Cardiac muscle cell (in vitro differentiated cells and primary cell): Measurements from ENCODE around the gene ADRB1. TPM values are rescaled to one million over a fixed set of nuclear protein-coding genes. Genes with fewer than 3 reads are reported as not detected.

Experiments
- DNase-seq, 2 donors: peaks; one replicate each; pipeline versions ENCODE4 v3.0.0 to v3.0.0-alpha.2; 2010 to 2017; ENCODE audit warnings: low read depth in 1 of 2, low spot score in 1 of 2
- H3K27ac ChIP-seq: fragments of 200-600 bp; sonication (generic); 2 replicates; pipeline ENCODE4 v1.5.1; 2016
- H3K27me3 ChIP-seq: fragments of 200-600 bp; sonication (generic); 2 replicates; pipeline ENCODE4 v1.6.0; 2016; ENCODE audit warnings: control low read depth
- H3K36me3 ChIP-seq: fragments of 200-600 bp; sonication (generic); 2 replicates; pipeline ENCODE4 v1.5.1; 2016; ENCODE audit warnings: control low read depth
- H3K4me1 ChIP-seq: fragments of 200-600 bp; sonication (generic); 2 replicates; pipeline ENCODE4 v1.8.1; 2017; ENCODE audit warnings: low read depth, mild to moderate bottlenecking, mixed run types
- H3K4me3 ChIP-seq: fragments of 200-600 bp; sonication (generic); 2 replicates; pipeline ENCODE4 v1.5.1; 2016; ENCODE audit warnings: mild to moderate bottlenecking
- H3K9me3 ChIP-seq: fragments of 200-600 bp; sonication (generic); 2 replicates; pipeline ENCODE4 v1.5.1; 2017; ENCODE audit warnings: low read depth, mild to moderate bottlenecking, control low read depth
- polyA plus RNA-seq: library from polyadenylated mRNA; unstranded; fragments of >200 nt; fragmentation: Nextera tagmentation; extraction: Ambion mirVana; gene quantifications from 2 replicates; pipeline ENCODE4 v1.2.1, GENCODE V29; 2016
- total RNA-seq: library from RNA; depleted of rRNA; stranded (reverse); fragments of >200 nt; gene quantifications from 2 replicates; pipeline ENCODE4 v1.2.3, GENCODE V29; 2016
- TF ChIP-seq, protein P1 (sequence below): IDR thresholded peaks from 2 replicates; pipeline ENCODE4 v1.5.1; 2012; ENCODE audit warnings: low read depth, mild to moderate bottlenecking, low read length

ADRB1 gene
- total and polyA plus RNA-seq, 2 experiments from 2014 or later, result 0.28 to 0.69 TPM

GRCh38 chr10:114015708-114016107 lies 28.0 kb upstream of the ADRB1 start:
- Histone ChIP-seq H3K4me1 (no peaks in the 10 kb centered on the region), H3K36me3 (no peaks in the 10 kb centered on the region), H3K4me3 (no peak overlapping the region), H3K27me3 (no peaks in the 10 kb centered on the region), H3K9me3 (peaks cover 4% of the 10 kb centered on the region), H3K27ac (no peak overlapping the region)
- DNase-seq, result no peak
- TF ChIP-seq, protein P1, sequence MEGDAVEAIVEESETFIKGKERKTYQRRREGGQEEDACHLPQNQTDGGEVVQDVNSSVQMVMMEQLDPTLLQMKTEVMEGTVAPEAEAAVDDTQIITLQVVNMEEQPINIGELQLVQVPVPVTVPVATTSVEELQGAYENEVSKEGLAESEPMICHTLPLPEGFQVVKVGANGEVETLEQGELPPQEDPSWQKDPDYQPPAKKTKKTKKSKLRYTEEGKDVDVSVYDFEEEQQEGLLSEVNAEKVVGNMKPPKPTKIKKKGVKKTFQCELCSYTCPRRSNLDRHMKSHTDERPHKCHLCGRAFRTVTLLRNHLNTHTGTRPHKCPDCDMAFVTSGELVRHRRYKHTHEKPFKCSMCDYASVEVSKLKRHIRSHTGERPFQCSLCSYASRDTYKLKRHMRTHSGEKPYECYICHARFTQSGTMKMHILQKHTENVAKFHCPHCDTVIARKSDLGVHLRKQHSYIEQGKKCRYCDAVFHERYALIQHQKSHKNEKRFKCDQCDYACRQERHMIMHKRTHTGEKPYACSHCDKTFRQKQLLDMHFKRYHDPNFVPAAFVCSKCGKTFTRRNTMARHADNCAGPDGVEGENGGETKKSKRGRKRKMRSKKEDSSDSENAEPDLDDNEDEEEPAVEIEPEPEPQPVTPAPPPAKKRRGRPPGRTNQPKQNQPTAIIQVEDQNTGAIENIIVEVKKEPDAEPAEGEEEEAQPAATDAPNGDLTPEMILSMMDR, result no peak

DNA sequence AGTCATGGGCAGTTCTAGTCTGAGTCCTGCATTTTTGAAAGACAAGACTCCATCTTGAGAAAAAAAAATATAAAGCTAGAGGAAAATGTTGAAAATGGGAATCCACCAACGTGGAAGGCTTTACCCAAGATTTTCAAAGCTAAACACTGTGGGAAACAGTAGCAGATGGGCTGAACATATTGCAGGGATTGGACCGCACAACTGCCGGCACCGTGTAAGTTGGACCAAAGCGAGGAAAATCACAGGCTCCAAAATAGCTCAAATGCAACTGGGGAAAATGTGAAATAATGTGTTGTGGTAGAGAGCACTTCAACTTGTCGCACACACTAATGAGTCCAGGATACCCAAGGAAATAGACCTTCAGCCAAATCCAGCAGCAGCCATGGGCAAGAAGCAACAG lies 26.4 kb upstream of the ADRB1 start:
- H3K9me3 ChIP-seq, result peaks cover 4% of the 10 kb centered on the region
- TF ChIP-seq, protein P1, result no peak
- no peaks in the 10 kb centered on the region for H3K27me3 ChIP-seq
- H3K4me3 ChIP-seq, result no peak overlapping the region
- no peaks in the 10 kb centered on the region for H3K36me3 ChIP-seq
- peaks cover 10% of the 10 kb centered on the region for H3K4me1 ChIP-seq
- no peak for DNase-seq
- H3K27ac ChIP-seq, result no peak overlapping the region

GRCh38 chr10:114017873-114018272 lies 25.8 kb upstream of the ADRB1 start:
- Histone ChIP-seq H3K9me3 (peaks cover 4% of the 10 kb centered on the region), H3K4me1 (peaks cover 16% of the 10 kb centered on the region), H3K4me3 (no peak overlapping the region), H3K27ac (no peak overlapping the region), H3K36me3 (no peaks in the 10 kb centered on the region), H3K27me3 (no peaks in the 10 kb centered on the region)
- DNase-seq, result no peak
- TF ChIP-seq, protein P1, result no peak

- no peaks in the 10 kb centered on the region for H3K27me3 ChIP-seq
- no peak for DNase-seq
- H3K4me1 ChIP-seq, result peaks cover 24% of the 10 kb centered on the region
- TF ChIP-seq, protein P1, result no peak
- H3K36me3 ChIP-seq, result no peaks in the 10 kb centered on the region
- H3K9me3 ChIP-seq, result peaks cover 4% of the 10 kb centered on the region
- H3K4me3 ChIP-seq, result no peak overlapping the region
- H3K27ac ChIP-seq, result no peak overlapping the region
These were observed 24.4 kb upstream of the ADRB1 start for GRCh38 chr10:114019226-114019625.

DNA sequence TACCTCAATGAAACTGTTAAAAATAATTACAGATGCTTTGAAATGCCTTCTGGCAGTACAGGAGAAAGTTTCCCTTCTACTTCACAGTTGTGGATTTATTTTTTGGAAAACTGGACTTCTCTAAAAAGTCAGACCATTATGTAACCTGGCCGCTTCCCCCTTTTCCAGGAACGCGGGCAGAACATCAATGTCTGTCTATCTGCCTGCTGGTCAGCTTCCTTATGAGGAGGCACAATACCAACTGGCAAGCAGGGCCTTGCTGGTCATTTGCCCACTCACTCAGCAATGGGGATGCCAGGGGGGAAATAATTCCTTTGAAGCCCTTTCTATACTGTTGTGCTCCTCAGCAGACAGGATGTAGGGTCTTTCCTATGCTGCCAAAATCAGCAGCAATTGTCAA lies 22.5 kb upstream of the ADRB1 start:
- Histone ChIP-seq H3K4me1 (peaks cover 28% of the 10 kb centered on the region), H3K4me3 (no peak overlapping the region), H3K27me3 (no peaks in the 10 kb centered on the region), H3K9me3 (no peaks in the 10 kb centered on the region), H3K27ac (peak overlapping the region; percentile 32), H3K36me3 (no peaks in the 10 kb centered on the region)
- DNase-seq, result no peak
- TF ChIP-seq, protein P1, result no peak
